GF-D8 (cell line): ENCODE measurements around the gene RANBP9.

ENCODE experiments used
- DNase-seq: peaks from one replicate; lab custom pipeline; 2025; lab: John Stamatoyannopoulos, UW

Gene RANBP9

GRCh38 chr6:13678255-13678983, 33.2 kb downstream of the RANBP9 start:
- DNase-seq: no peak

DNA sequence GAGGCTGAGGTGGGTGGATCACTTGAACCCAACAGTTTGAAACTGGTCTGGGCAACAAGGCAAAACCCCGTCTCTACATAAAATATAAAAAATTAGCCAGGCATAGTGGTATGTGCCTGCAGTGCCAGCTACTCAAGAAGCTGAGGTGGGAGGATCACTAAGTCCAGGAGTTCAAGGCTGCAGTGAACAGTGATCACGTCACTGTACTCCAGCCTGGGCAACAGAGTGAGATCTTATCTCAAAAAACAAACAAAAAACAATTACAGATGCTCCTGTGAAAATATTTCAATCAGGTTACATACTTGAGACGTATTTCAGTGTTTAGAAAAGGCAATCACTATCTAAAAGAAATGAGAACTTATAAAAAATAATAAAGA, 33.8 kb downstream of the RANBP9 start:
- DNase-seq: no peak

- no peak for DNase-seq
Measured at GRCh38 chr6:13676551-13677156, 35.0 kb downstream of the RANBP9 start.

DNA sequence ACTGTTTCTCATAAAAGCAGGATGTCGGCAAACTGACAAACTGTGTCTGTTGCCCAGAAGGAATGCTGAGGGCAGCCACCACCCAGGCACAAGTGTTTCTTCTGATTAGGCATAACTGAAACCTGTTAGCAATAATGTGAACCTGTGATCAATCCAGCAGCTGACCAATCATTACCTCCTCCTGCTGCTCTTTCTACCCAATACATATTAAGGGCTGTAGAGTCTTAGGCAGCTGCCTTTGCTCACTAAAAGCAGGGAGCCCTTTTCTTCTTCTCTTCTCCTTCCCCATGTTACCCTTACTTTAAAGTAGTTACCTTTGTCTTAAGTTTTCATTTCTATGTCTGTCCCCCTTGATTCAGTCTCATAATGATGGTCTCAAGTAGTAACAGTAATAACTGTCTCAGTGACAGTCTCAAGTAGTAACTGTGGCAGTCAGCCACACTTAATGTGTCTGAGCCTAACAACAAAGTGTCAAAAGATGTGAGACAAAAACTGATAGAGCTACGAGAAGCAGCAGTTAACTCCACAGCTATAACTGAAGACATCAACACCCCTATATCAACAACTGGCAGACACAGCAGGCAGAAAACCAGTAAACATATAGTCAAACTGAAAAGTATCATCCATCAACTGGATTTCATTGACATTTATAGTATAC, 37.0 kb downstream of the RANBP9 start:
- no peak for DNase-seq

DNA sequence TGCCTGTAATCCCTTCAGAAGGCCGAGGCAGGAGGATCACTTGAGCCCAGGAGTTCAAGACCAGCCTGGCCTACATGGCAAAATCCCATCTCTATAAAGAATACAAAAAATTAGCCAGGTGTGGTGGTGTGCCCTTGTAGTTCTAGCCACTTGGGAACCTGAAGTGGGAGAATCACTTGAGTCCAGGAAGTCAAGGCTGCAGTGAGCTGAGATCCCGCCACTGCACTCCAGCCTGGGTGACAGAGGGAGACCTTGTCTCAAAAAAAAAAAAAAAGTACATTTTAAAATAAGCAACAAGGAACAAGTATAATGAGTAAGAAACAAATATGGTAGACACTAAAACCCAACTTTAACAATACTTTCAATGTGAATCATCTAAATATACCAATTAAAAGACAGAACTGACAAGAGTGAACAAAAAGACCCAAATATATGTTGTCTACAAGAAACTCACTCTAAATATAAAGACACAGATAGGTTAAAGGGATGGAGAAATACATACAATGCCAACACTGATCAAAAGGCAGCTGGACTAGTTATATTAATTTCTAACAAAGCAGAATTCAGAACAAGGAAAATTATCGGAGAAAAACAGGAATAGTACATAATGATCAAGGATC, 37.7 kb downstream of the RANBP9 start:
- DNase-seq: no peak

GRCh38 chr6:13673368-13673767, 38.3 kb downstream of the RANBP9 start:
- DNase-seq: no peak

DNA sequence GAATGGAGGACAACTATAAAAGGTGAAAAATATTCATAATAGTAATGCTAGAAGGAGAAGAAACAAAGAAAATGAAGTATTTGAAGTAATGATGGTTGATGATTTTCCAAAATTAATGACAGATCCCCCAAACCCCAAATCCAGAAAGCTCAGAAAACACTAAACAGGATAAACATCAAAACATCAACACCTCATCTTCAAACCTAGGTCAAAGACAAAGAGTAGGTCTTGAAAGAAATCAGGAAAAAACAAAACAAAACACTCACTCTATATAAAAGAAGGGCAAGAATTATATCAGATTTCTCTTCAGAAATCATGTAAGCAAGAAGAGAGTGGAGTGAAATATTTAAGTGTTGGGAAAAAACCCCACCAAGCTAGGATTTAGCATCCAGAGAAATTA, 38.7 kb downstream of the RANBP9 start:
- no peak for DNase-seq

DNA sequence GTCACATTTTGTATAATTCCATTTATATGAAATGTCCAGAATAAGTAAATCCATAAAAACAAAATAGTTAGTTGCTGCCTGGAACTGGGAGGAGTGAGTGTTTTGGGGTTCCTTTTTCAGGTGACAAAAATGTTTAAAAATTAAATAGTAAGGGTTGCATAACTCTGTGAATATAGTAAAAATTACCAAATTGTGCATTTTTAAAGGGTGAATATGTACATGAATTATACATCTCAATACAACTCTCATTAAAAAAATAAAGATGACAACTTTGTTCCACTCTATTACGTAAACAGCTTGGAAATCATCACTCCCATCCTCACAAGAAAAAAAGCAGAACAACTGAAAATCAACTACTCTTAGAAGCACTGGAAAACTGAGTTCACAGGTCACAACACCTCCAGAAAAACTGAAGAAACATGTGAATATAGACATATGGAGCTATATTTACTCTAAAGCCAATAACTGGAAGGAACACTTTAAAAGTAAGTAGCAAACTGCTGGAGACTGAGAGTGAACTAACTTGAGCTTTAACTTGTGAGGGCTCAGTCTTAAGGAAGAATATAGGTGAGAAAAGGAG, 40.0 kb downstream of the RANBP9 start:
- DNase-seq: peak; percentile 22

DNA sequence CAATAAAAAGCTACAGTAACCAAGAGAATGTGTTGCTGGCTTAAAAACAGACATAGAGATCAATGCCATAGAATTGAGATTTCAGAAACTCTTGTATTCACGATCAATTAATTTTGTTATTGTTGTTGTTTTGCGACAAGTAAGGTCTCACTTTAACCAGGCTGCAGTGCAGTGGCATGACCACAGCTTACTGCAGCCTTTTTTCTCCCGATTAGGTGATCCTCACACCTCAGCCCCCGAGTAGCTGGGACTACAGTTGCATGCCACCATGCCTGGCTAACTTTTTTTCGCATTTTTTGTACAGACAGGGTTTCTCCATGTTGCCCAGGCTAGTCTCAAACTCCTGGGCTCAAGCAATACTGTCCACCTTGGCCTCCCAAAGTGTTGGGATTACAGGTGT, 42.2 kb downstream of the RANBP9 start:
- no peak for DNase-seq

- no peak for DNase-seq
Measured at GRCh38 chr6:13668291-13668928, 43.2 kb downstream of the RANBP9 start.

GRCh38 chr6:13667655-13668054, 44.0 kb downstream of the RANBP9 start:
- no peak for DNase-seq

GRCh38 chr6:13666194-13667105, 45.2 kb downstream of the RANBP9 start:
- no peak for DNase-seq

DNA sequence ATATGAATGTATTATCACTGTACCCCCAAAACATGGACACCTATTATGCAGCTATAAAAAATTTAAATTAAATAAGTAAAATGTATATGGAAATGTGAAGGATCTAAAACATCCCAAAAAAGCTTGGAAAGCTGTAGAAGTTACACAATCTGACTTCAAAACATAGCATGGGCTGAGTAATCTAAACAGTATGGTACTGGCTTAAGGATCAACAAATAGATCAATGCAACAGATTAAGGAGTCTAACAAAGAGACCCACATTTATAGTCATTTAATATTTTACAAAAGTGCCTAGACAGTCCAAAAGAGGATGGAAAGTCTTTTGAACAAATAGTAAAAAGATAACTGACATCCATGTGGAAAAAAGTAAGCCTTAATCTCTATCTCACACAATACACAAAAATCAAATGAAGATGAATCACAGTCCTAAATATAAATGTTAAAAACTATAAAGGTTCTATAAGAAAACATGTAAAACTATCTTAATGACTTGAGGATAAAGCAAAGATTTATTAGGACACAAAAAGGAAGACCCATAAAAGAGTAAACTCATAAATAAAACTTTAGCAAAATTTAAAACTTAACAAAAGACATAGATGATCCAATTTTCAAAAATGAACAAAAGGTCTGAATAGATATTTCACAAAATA, 46.8 kb downstream of the RANBP9 start:
- no peak for DNase-seq

GRCh38 chr6:13663986-13664385, 47.6 kb downstream of the RANBP9 start:
- no peak for DNase-seq

GRCh38 chr6:13662651-13663334, 48.8 kb downstream of the RANBP9 start:
- DNase-seq: no peak

- no peak for DNase-seq
Measured at GRCh38 chr6:13661647-13662046, 50.0 kb downstream of the RANBP9 start.

DNA sequence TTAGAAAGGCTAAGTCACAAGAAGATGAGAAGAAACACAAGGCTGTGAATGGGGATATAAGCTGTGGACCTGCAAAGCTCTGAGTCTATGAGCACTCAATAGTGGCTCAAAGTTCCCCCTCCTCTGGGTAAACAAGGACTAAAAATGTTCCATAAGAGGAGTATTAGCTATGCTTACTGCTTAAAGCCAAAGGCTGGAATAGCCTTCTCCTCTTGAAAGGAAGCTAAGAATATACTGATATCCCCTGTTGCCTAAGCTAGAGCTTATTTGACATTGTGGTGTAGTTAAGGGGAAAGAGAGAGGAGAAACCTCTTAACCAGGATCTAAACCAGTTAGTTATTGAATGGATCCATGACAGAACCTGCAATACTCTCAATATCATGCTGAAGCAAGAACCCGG, 50.7 kb downstream of the RANBP9 start:
- no peak for DNase-seq

GRCh38 chr6:13660273-13660672, 51.4 kb downstream of the RANBP9 start:
- no peak for DNase-seq

GRCh38 chr6:13655700-13656099, 55.9 kb downstream of the RANBP9 start:
- no peak for DNase-seq

DNA sequence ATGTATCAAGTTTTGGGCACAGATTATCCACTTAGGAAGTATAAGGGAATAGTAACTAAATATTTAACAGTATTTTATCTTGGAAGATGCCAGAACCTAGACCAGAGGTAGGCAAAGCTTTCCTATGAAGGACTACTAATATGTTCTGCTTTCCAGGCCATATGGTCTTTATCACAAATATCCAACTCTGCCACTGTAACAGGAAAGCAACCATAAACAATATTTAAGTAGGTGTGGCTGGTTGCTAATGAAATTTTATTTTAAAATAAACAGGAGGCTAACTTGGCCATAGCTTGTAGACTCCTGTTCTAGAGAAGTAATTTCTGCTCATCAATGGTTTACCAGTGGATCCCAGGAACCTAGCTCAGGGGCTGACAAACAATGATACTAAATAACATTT, 57.1 kb downstream of the RANBP9 start:
- DNase-seq: no peak
